ENCODE measurements around the gene LANCL3. TPM values are rescaled to one million over a fixed set of nuclear protein-coding genes. Genes with fewer than 3 reads are reported as not detected.

The LANCL3 gene
- total RNA-seq, 1 experiment from 2014 or later, result 0.03 TPM

DNA sequence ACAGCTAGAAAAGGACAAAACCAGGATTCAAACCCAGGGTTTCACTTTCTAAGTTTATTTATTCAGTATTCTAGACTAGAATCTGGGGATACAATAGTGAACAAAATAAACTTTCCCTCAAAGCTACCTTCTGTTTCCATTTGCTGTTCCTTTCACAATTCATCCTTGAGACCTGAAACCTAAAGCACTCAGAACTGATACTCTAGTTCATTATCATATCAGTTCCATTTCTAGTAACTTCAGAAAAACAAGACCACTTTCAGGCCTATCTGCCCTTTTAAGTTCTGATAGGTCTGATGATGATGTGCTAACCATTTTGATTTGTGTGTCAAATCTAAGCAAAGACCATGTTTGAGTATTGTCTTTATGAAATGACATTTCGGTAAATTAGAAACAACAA is 106.3 kb downstream of the LANCL3 start:
- Histone ChIP-seq H3K4me1 (ENCODE audit: control insufficient read depth, insufficient read depth, low read length) (no peaks in the 10 kb centered on the region), H3K4me3 (ENCODE audit: low read depth in 2 of 2, low read length in 2 of 2) (no peak overlapping the region), H3K36me3 (ENCODE audit: control insufficient read depth, insufficient read depth, low read length) (no peaks in the 10 kb centered on the region), H3K9me3 (ENCODE audit: control insufficient read depth, insufficient read depth, low read depth, low read length) (no peaks in the 10 kb centered on the region), H3K27me3 (ENCODE audit: control insufficient read depth, insufficient read depth, low read length) (no peaks in the 10 kb centered on the region), H3K27ac (ENCODE audit: low read length) (no peak overlapping the region)
- CTCF ChIA-PET, result no interaction called here
- in situ Hi-C loops (cut with HindIII; ENCODE audit: low pct_unique_long_range_greater_than_20kb, low sequenced_read_pairs) (no loop called here), intact Hi-C loops (cut with micrococcal nuclease; ENCODE audit: unreplicated experiment) (no loop called here)
- BruUV-seq (replicated peaks), result no TSS peak
- POLR2A ChIA-PET, result no interaction called here
- DNase-seq (ENCODE audit: low read depth, low spot score), result no peak
- TF ChIP-seq SIN3A (IDR thresholded peaks at IDR 0.05; ENCODE audit: borderline replicate concordance, insufficient read depth, low read depth, low read length), result no peak
- TF ChIP-seq, protein P1, sequence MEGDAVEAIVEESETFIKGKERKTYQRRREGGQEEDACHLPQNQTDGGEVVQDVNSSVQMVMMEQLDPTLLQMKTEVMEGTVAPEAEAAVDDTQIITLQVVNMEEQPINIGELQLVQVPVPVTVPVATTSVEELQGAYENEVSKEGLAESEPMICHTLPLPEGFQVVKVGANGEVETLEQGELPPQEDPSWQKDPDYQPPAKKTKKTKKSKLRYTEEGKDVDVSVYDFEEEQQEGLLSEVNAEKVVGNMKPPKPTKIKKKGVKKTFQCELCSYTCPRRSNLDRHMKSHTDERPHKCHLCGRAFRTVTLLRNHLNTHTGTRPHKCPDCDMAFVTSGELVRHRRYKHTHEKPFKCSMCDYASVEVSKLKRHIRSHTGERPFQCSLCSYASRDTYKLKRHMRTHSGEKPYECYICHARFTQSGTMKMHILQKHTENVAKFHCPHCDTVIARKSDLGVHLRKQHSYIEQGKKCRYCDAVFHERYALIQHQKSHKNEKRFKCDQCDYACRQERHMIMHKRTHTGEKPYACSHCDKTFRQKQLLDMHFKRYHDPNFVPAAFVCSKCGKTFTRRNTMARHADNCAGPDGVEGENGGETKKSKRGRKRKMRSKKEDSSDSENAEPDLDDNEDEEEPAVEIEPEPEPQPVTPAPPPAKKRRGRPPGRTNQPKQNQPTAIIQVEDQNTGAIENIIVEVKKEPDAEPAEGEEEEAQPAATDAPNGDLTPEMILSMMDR (IDR thresholded peaks at IDR 0.05), result no peak
- no peak for TF ChIP-seq TCF7L2 (IDR thresholded peaks at IDR 0.05; ENCODE audit: low read depth, low read length)
- no peak for TF ChIP-seq POLR2AphosphoS5 (IDR thresholded peaks at IDR 0.05; ENCODE audit: low read depth, low read length)
- TF ChIP-seq REST (IDR thresholded peaks at IDR 0.05; ENCODE audit: insufficient read depth in 1 of 2, low read depth in 2 of 2, low read length in 1 of 2), result no peak
- no peak for ATAC-seq

DNA sequence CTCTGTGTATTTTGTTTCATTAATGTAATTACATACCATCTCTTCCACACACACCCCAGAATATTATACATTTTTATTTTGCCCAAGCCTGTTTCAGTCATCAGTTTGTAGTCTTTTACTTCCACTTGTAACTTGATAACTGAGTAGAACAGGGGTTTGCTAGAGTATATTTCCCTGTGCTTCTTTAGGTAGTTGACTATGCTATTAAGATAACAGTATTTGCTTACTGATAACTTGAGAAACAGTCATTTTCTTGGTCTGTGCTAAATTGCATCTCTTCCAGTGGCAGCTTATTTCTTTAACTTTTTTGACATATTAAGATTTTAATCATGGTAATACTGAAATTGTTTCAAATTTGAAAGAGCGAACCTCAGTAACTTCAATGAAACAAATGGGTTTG is 107.1 kb downstream of the LANCL3 start:
- in situ Hi-C loops (cut with HindIII; ENCODE audit: low pct_unique_long_range_greater_than_20kb, low sequenced_read_pairs), result no loop called here

More for the DNA sequence above, 107.1 kb downstream of the LANCL3 start:
- ATAC-seq, result no peak
- no peaks in the 10 kb centered on the region for H3K27me3 ChIP-seq (ENCODE audit: control insufficient read depth, insufficient read depth, low read length)
- POLR2A ChIA-PET, result no interaction called here
- no peaks in the 10 kb centered on the region for H3K36me3 ChIP-seq (ENCODE audit: control insufficient read depth, insufficient read depth, low read length)
- no peak overlapping the region for H3K27ac ChIP-seq (ENCODE audit: low read length)
- H3K4me1 ChIP-seq (ENCODE audit: control insufficient read depth, insufficient read depth, low read length), result no peaks in the 10 kb centered on the region
- intact Hi-C loops (cut with micrococcal nuclease; ENCODE audit: unreplicated experiment), result no loop called here
- H3K9me3 ChIP-seq (ENCODE audit: control insufficient read depth, insufficient read depth, low read depth, low read length), result no peaks in the 10 kb centered on the region
- CTCF ChIA-PET, result no interaction called here
- no peak for TF ChIP-seq REST (IDR thresholded peaks at IDR 0.05; ENCODE audit: insufficient read depth in 1 of 2, low read depth in 2 of 2, low read length in 1 of 2)
- no peak for TF ChIP-seq SIN3A (IDR thresholded peaks at IDR 0.05; ENCODE audit: borderline replicate concordance, insufficient read depth, low read depth, low read length)
- TF ChIP-seq POLR2AphosphoS5 (IDR thresholded peaks at IDR 0.05; ENCODE audit: low read depth, low read length), result no peak
- no peak for TF ChIP-seq TCF7L2 (IDR thresholded peaks at IDR 0.05; ENCODE audit: low read depth, low read length)
- TF ChIP-seq, protein P1 (IDR thresholded peaks at IDR 0.05), result no peak
- DNase-seq (ENCODE audit: low read depth, low spot score), result no peak
- no peak overlapping the region for H3K4me3 ChIP-seq (ENCODE audit: low read depth in 2 of 2, low read length in 2 of 2)
- no TSS peak for BruUV-seq (replicated peaks)

All from Panc1 (cell line).